Osteoblast (primary cell): ENCODE measurements around the gene MUC6. TPM values are rescaled to one million over a fixed set of nuclear protein-coding genes. Genes with fewer than 3 reads are reported as not detected.

ENCODE experiments used
- DNase-seq: peaks from one replicate; pipeline ENCODE4 v3.0.0; 2011; ENCODE audit warnings: low spot score, mixed read lengths; ENCODE audit not compliant: insufficient read length; ENCODE audit errors: missing footprints
- H2AFZ ChIP-seq: 2 replicates; pipeline ENCODE4 v1.6.0; 2011; ENCODE audit warnings: mild to moderate bottlenecking, low read length
- H3K27ac ChIP-seq: 2 replicates; pipeline ENCODE4 v1.5.1; 2011; ENCODE audit warnings: mild to moderate bottlenecking, low read depth, low read length, moderate library complexity
- H3K27me3 ChIP-seq: 2 replicates; pipeline ENCODE4 v1.6.0; 2012; ENCODE audit warnings: mild to moderate bottlenecking, control low read depth, inconsistent platforms, low read length, moderate library complexity; ENCODE audit not compliant: insufficient read depth
- H3K36me3 ChIP-seq: 2 replicates; pipeline ENCODE4 v1.5.1; 2011; ENCODE audit warnings: mild to moderate bottlenecking, low read length, control low read depth, moderate library complexity; ENCODE audit not compliant: insufficient read depth
- H3K4me1 ChIP-seq: 2 replicates; pipeline ENCODE4 v1.5.1; 2011; ENCODE audit warnings: mild to moderate bottlenecking, low read length, control low read depth, moderate library complexity; ENCODE audit not compliant: insufficient read depth
- H3K4me2 ChIP-seq: 2 replicates; pipeline ENCODE4 v1.6.0; 2011; ENCODE audit warnings: mild to moderate bottlenecking, low read length; ENCODE audit not compliant: insufficient read depth
- H3K4me3 ChIP-seq: fragments of 200-600 bp; sonication (generic); 3 replicates; pipeline ENCODE4 v1.5.1; 2012; ENCODE audit warnings: mild to moderate bottlenecking, low read length, inconsistent platforms; ENCODE audit not compliant: insufficient read depth
- H3K79me2 ChIP-seq: 2 replicates; pipeline ENCODE4 v1.6.0; 2012; ENCODE audit warnings: mild to moderate bottlenecking, low read length, control low read depth, inconsistent platforms; ENCODE audit not compliant: insufficient read depth
- H3K9me3 ChIP-seq: 2 replicates; pipeline ENCODE4 v1.5.1; 2011; ENCODE audit warnings: low read depth, low read length, control low read depth
- H4K20me1 ChIP-seq: 2 replicates; pipeline ENCODE4 v1.6.0; 2012; ENCODE audit warnings: mild to moderate bottlenecking, low read length, control low read depth; ENCODE audit not compliant: insufficient read depth
- CTCF ChIP-seq: IDR thresholded peaks from 2 replicates; pipeline ENCODE4 v1.5.1; 2011; ENCODE audit warnings: mild to moderate bottlenecking, low read depth, low read length, moderate library complexity; ENCODE audit errors: extremely low read depth
- total RNA-seq: library from RNA; depleted of rRNA; stranded (reverse); fragments of >200 nt; gene quantifications from 2 replicates; pipeline ENCODE4 v1.2.3, GENCODE V29; 2012

Gene MUC6
- total RNA-seq, 1 donor: not detected

- no peak overlapping the region for H3K27ac ChIP-seq
- H3K79me2 ChIP-seq: no peaks in the 10 kb centered on the region
- no peak overlapping the region for H3K4me2 ChIP-seq
- H3K9me3 ChIP-seq: no peaks in the 10 kb centered on the region
- H2AFZ ChIP-seq: no peak overlapping the region
- H3K36me3 ChIP-seq: no peaks in the 10 kb centered on the region
- peak; percentile 84 for DNase-seq
- H3K4me1 ChIP-seq: peaks cover 2% of the 10 kb centered on the region
- no peak overlapping the region for H3K4me3 ChIP-seq
- no peaks in the 10 kb centered on the region for H4K20me1 ChIP-seq
- no peaks in the 10 kb centered on the region for H3K27me3 ChIP-seq
- no peak for TF ChIP-seq CTCF
These were observed 5.0 kb upstream of the MUC6 start for GRCh38 chr11:1041471-1041870.

GRCh38 chr11:1041149-1041467 lies 4.6 kb upstream of the MUC6 start:
- Histone ChIP-seq H3K79me2 (no peaks in the 10 kb centered on the region), H3K9me3 (no peaks in the 10 kb centered on the region), H3K4me1 (peaks cover 2% of the 10 kb centered on the region), H3K27me3 (no peaks in the 10 kb centered on the region), H2AFZ (no peak overlapping the region), H3K4me3 (no peak overlapping the region), H3K36me3 (no peaks in the 10 kb centered on the region), H3K4me2 (no peak overlapping the region), H3K27ac (no peak overlapping the region), H4K20me1 (no peaks in the 10 kb centered on the region)
- DNase-seq: peak; percentile 78
- no peak for TF ChIP-seq CTCF

- no peaks in the 10 kb centered on the region for H3K79me2 ChIP-seq
- H3K27me3 ChIP-seq: no peaks in the 10 kb centered on the region
- no peak overlapping the region for H3K27ac ChIP-seq
- H3K36me3 ChIP-seq: no peaks in the 10 kb centered on the region
- H3K4me3 ChIP-seq: no peak overlapping the region
- no peak overlapping the region for H2AFZ ChIP-seq
- no peaks in the 10 kb centered on the region for H3K9me3 ChIP-seq
- H3K4me2 ChIP-seq: no peak overlapping the region
- peaks cover 2% of the 10 kb centered on the region for H3K4me1 ChIP-seq
- no peaks in the 10 kb centered on the region for H4K20me1 ChIP-seq
- TF ChIP-seq CTCF: no peak
- peak; percentile 96 for DNase-seq
These were observed 4.1 kb upstream of the MUC6 start for GRCh38 chr11:1040428-1041148.

GRCh38 chr11:1039481-1040427 lies 3.2 kb upstream of the MUC6 start:
- no peak overlapping the region for H3K4me3 ChIP-seq
- no peak for TF ChIP-seq CTCF
- no peaks in the 10 kb centered on the region for H4K20me1 ChIP-seq
- peak; percentile 94 for DNase-seq
- H2AFZ ChIP-seq: no peak overlapping the region
- no peaks in the 10 kb centered on the region for H3K27me3 ChIP-seq
- no peaks in the 10 kb centered on the region for H3K9me3 ChIP-seq
- H3K36me3 ChIP-seq: no peaks in the 10 kb centered on the region
- no peak overlapping the region for H3K27ac ChIP-seq
- H3K4me1 ChIP-seq: peaks cover 2% of the 10 kb centered on the region
- no peaks in the 10 kb centered on the region for H3K79me2 ChIP-seq
- H3K4me2 ChIP-seq: no peak overlapping the region
